A673 (cell line): ENCODE measurements around the gene SLC45A3.

Experiments used
- CTCF ChIP-seq: fragments of 300-800, 200-600 bp; sonication (generic); conservative IDR thresholded peaks from 2 replicates; pipeline ENCODE4 v1.5.1; 2017; ENCODE audit warnings: low read depth, mild to moderate bottlenecking, antibody characterized with exemption, low read length, moderate library complexity, mixed read lengths
- EZH2 ChIP-seq: fragments of 200-600 bp; sonication (generic); IDR thresholded peaks from 2 replicates; pipeline ENCODE4 v1.6.1; 2017; ENCODE audit warnings: borderline replicate concordance, low read depth, mild to moderate bottlenecking, mixed read lengths, antibody characterized with exemption, low read length; ENCODE audit not compliant: poor library complexity, severe bottlenecking

GRCh38 chr1:205631768-205632668 lies 48.3 kb downstream of the SLC45A3 start, which contains the start of gene ELK4:
- peak; percentile 77 for TF ChIP-seq CTCF
- TF ChIP-seq EZH2 = no peak
